Measurements from ENCODE around the gene COMP.

COMP gene

DNA sequence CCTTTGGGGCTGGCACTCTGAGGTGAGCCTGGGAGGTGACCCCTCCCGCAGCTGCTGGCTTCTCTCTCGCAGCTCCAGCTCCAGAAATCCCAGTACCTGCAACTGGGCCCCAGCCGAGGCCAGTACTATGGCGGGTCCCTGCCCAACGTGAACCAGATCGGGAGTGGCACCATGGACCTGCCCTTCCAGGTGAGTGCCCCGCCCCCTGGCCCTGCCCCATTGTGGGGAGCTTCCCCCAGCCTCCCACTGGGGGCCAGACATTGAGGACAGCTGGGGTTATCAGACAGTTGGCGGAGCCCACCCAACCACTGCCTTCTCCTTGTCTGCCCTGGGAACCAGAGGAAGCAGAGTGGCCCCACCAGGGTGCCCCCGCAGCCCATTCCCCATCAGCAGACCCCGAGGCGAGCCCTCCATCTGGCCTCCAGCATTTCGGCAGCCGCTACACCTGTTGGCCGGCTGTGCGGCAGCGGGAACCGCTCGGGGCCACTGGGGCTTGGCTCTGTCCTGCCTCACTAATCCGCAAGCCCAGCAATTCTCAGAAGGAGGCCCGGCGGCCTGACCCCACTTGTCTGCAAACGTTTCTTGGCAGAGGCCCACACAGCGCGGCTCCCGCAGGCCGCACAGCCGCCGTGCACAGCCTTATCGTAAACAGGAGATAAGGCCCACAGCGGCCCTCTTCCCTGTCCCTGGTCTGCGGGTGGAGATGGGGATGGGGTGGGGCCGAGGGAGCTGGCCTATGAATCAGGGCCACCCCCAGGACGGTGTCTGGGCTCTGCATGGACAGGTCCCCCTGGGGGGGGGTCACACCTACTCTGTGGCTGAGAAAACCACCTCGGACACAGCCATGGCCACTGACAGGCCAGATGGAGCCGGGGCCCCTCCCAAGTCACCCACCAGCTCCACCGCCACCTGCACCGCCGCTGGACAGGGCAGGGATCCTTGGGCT, 48.0 kb downstream of the COMP start:
- Histone ChIP-seq H3K4me3 (ENCODE audit: low read depth, low read length) (no peak overlapping the region), H3K36me3 (ENCODE audit: insufficient read depth, low read length) (no peaks in the 10 kb centered on the region), H3K27me3 (ENCODE audit: insufficient read depth, low read length) (no peaks in the 10 kb centered on the region), H3K79me2 (ENCODE audit: control insufficient read depth, insufficient read depth, low read length, unreplicated experiment) (no peaks in the 10 kb centered on the region), H3K4me1 (ENCODE audit: control insufficient read depth, insufficient read depth, low read length, unreplicated experiment) (no peaks in the 10 kb centered on the region), H2AFZ (ENCODE audit: low read length, unreplicated experiment) (no peak overlapping the region), H3K27ac (ENCODE audit: low read depth, low read length) (no peak overlapping the region)

- H3K4me1 ChIP-seq (ENCODE audit: control insufficient read depth, insufficient read depth, low read length, unreplicated experiment): no peaks in the 10 kb centered on the region
- H3K79me2 ChIP-seq (ENCODE audit: control insufficient read depth, insufficient read depth, low read length, unreplicated experiment): no peaks in the 10 kb centered on the region
- no peak overlapping the region for H2AFZ ChIP-seq (ENCODE audit: low read length, unreplicated experiment)
- no peak overlapping the region for H3K27ac ChIP-seq (ENCODE audit: low read depth, low read length)
- no peaks in the 10 kb centered on the region for H3K36me3 ChIP-seq (ENCODE audit: insufficient read depth, low read length)
- no peak overlapping the region for H3K4me3 ChIP-seq (ENCODE audit: low read depth, low read length)
- H3K27me3 ChIP-seq (ENCODE audit: insufficient read depth, low read length): no peaks in the 10 kb centered on the region
These were observed 48.8 kb downstream of the COMP start for GRCh38 chr19:18742324-18742723.

- Histone ChIP-seq H3K27ac (ENCODE audit: low read depth, low read length) (no peak overlapping the region), H3K36me3 (ENCODE audit: insufficient read depth, low read length) (no peaks in the 10 kb centered on the region), H3K79me2 (ENCODE audit: control insufficient read depth, insufficient read depth, low read length, unreplicated experiment) (no peaks in the 10 kb centered on the region), H3K27me3 (ENCODE audit: insufficient read depth, low read length) (no peaks in the 10 kb centered on the region), H2AFZ (ENCODE audit: low read length, unreplicated experiment) (no peak overlapping the region), H3K4me1 (ENCODE audit: control insufficient read depth, insufficient read depth, low read length, unreplicated experiment) (no peaks in the 10 kb centered on the region), H3K4me3 (ENCODE audit: low read depth, low read length) (no peak overlapping the region)
These were observed 49.7 kb downstream of the COMP start for GRCh38 chr19:18741124-18742121.

DNA sequence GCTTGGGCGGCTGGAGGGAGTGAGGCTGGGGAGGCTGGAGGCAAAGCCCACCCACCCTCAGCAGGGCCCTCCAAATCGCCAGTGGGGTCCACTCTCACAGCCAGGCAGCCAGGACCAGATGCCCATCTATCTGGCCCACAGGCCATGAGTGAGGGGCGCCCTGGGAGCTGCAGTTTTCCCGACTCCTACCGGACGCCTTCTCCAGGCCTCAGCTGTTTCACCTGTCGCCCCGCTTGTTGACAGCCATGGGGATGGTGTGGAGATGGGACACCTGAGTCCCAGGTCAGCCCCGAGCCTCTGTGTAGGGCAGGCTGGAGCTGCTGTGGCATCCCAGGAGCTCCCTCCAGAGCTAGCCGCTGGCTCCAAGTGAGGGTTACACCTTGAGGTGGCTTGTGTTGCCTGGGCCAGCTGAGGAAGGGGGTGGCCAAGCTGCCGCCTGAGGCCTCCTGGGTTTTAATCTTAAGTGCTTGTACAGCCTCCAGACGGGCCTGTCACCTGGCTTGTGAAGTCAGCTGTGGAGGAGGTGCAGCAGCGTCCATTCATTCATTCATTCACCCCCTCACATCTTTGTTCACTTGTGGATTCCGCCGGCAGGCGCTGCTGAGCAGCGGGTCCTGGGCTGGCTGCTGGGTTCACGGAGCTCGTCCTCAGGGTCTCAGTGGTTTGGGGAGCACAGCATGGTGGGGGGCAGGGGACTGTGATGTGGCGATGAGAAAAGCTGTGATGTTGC, 52.0 kb downstream of the COMP start:
- Histone ChIP-seq H3K36me3 (ENCODE audit: insufficient read depth, low read length) (no peaks in the 10 kb centered on the region), H3K27ac (ENCODE audit: low read depth, low read length) (no peak overlapping the region), H2AFZ (ENCODE audit: low read length, unreplicated experiment) (no peak overlapping the region), H3K79me2 (ENCODE audit: control insufficient read depth, insufficient read depth, low read length, unreplicated experiment) (no peaks in the 10 kb centered on the region), H3K4me1 (ENCODE audit: control insufficient read depth, insufficient read depth, low read length, unreplicated experiment) (no peaks in the 10 kb centered on the region), H3K4me3 (ENCODE audit: low read depth, low read length) (no peak overlapping the region), H3K27me3 (ENCODE audit: insufficient read depth, low read length) (no peaks in the 10 kb centered on the region)

- Histone ChIP-seq H3K4me3 (ENCODE audit: low read depth, low read length) (no peak overlapping the region), H3K4me1 (ENCODE audit: control insufficient read depth, insufficient read depth, low read length, unreplicated experiment) (no peaks in the 10 kb centered on the region), H2AFZ (ENCODE audit: low read length, unreplicated experiment) (no peak overlapping the region), H3K79me2 (ENCODE audit: control insufficient read depth, insufficient read depth, low read length, unreplicated experiment) (no peaks in the 10 kb centered on the region), H3K27ac (ENCODE audit: low read depth, low read length) (no peak overlapping the region), H3K36me3 (ENCODE audit: insufficient read depth, low read length) (no peaks in the 10 kb centered on the region), H3K27me3 (ENCODE audit: insufficient read depth, low read length) (no peaks in the 10 kb centered on the region)
These were observed 53.2 kb downstream of the COMP start for GRCh38 chr19:18737954-18738351.

- H3K4me3 ChIP-seq (ENCODE audit: low read depth, low read length): no peak overlapping the region
- H3K4me1 ChIP-seq (ENCODE audit: control insufficient read depth, insufficient read depth, low read length, unreplicated experiment): no peaks in the 10 kb centered on the region
- H3K36me3 ChIP-seq (ENCODE audit: insufficient read depth, low read length): no peaks in the 10 kb centered on the region
- H3K27ac ChIP-seq (ENCODE audit: low read depth, low read length): no peak overlapping the region
- H2AFZ ChIP-seq (ENCODE audit: low read length, unreplicated experiment): no peak overlapping the region
- no peaks in the 10 kb centered on the region for H3K27me3 ChIP-seq (ENCODE audit: insufficient read depth, low read length)
- H3K79me2 ChIP-seq (ENCODE audit: control insufficient read depth, insufficient read depth, low read length, unreplicated experiment): no peaks in the 10 kb centered on the region
These were observed 53.7 kb downstream of the COMP start for GRCh38 chr19:18737337-18737953.

GRCh38 chr19:18736415-18737336, 54.4 kb downstream of the COMP start:
- Histone ChIP-seq H2AFZ (ENCODE audit: low read length, unreplicated experiment) (no peak overlapping the region), H3K4me1 (ENCODE audit: control insufficient read depth, insufficient read depth, low read length, unreplicated experiment) (no peaks in the 10 kb centered on the region), H3K4me3 (ENCODE audit: low read depth, low read length) (no peak overlapping the region), H3K27ac (ENCODE audit: low read depth, low read length) (no peak overlapping the region), H3K36me3 (ENCODE audit: insufficient read depth, low read length) (no peaks in the 10 kb centered on the region), H3K79me2 (ENCODE audit: control insufficient read depth, insufficient read depth, low read length, unreplicated experiment) (no peaks in the 10 kb centered on the region), H3K27me3 (ENCODE audit: insufficient read depth, low read length) (no peaks in the 10 kb centered on the region)

- Histone ChIP-seq H3K4me1 (ENCODE audit: control insufficient read depth, insufficient read depth, low read length, unreplicated experiment) (no peaks in the 10 kb centered on the region), H3K79me2 (ENCODE audit: control insufficient read depth, insufficient read depth, low read length, unreplicated experiment) (no peaks in the 10 kb centered on the region), H3K27me3 (ENCODE audit: insufficient read depth, low read length) (no peaks in the 10 kb centered on the region), H3K4me3 (ENCODE audit: low read depth, low read length) (no peak overlapping the region), H2AFZ (ENCODE audit: low read length, unreplicated experiment) (no peak overlapping the region), H3K36me3 (ENCODE audit: insufficient read depth, low read length) (no peaks in the 10 kb centered on the region), H3K27ac (ENCODE audit: low read depth, low read length) (no peak overlapping the region)
These were observed 55.4 kb downstream of the COMP start for GRCh38 chr19:18735752-18736151.

GRCh38 chr19:18735324-18735723, 55.8 kb downstream of the COMP start:
- Histone ChIP-seq H2AFZ (ENCODE audit: low read length, unreplicated experiment) (no peak overlapping the region), H3K79me2 (ENCODE audit: control insufficient read depth, insufficient read depth, low read length, unreplicated experiment) (no peaks in the 10 kb centered on the region), H3K4me3 (ENCODE audit: low read depth, low read length) (no peak overlapping the region), H3K27ac (ENCODE audit: low read depth, low read length) (no peak overlapping the region), H3K4me1 (ENCODE audit: control insufficient read depth, insufficient read depth, low read length, unreplicated experiment) (no peaks in the 10 kb centered on the region), H3K27me3 (ENCODE audit: insufficient read depth, low read length) (no peaks in the 10 kb centered on the region), H3K36me3 (ENCODE audit: insufficient read depth, low read length) (no peaks in the 10 kb centered on the region)

Measured in ACC112 (cell line).